ENCODE data around the gene GBX2. TPM values are rescaled to one million over a fixed set of nuclear protein-coding genes. Genes with fewer than 3 reads are reported as not detected.

The GBX2 gene
- total RNA-seq, 4 donors from 2014 or later, result not detected

- no peak overlapping the region for H3K27ac ChIP-seq
- no peak overlapping the region for H3K4me3 ChIP-seq
- intact Hi-C loops (cut with DNase I), result no loop called here
- H3K36me3 ChIP-seq, result no peaks in the 10 kb centered on the region
- H3K4me1 ChIP-seq, result no peaks in the 10 kb centered on the region
- no peaks in the 10 kb centered on the region for H3K9me3 ChIP-seq
- no peak for DNase-seq
- H3K27me3 ChIP-seq, result peaks cover 0 to 2% (median 0%) of the 10 kb centered on the region in 4 donors
- no peak for TF ChIP-seq POLR2A (IDR thresholded peaks at IDR 0.05)
- WGBS, 2 donors, result 57 to 83% methylated on average over 2 to 4 of the region's 7 CpGs
Observed at GRCh38 chr2:236196366-236196765, 28.2 kb upstream of the GBX2 start.

GRCh38 chr2:236195726-236196125 lies 27.5 kb upstream of the GBX2 start:
- no peak for DNase-seq
- TF ChIP-seq CTCF (IDR thresholded peaks at IDR 0.05), result no peak
- no peak for TF ChIP-seq POLR2A (IDR thresholded peaks at IDR 0.05)
- intact Hi-C loops (cut with DNase I), result no loop called here
- Histone ChIP-seq H3K27ac (no peak overlapping the region), H3K27me3 (peaks cover 0 to 8% (median 0%) of the 10 kb centered on the region in 4 donors), H3K4me3 (no peak overlapping the region), H3K9me3 (no peaks in the 10 kb centered on the region), H3K36me3 (no peaks in the 10 kb centered on the region), H3K4me1 (no peaks in the 10 kb centered on the region)
- 65 to 66% methylated on average over 7 to 11 of the region's 12 CpGs for WGBS, 2 donors

GRCh38 chr2:236194786-236195185 lies 26.6 kb upstream of the GBX2 start:
- DNase-seq, result no peak
- H3K36me3 ChIP-seq, result no peaks in the 10 kb centered on the region
- H3K9me3 ChIP-seq, result no peaks in the 10 kb centered on the region
- peaks cover 0 to 8% (median 0%) of the 10 kb centered on the region in 4 donors for H3K27me3 ChIP-seq
- WGBS, 2 donors, result 68 to 76% methylated on average over 11 to 12 of the region's 12 CpGs
- TF ChIP-seq CTCF (IDR thresholded peaks at IDR 0.05) (no peak), POLR2A (IDR thresholded peaks at IDR 0.05) (no peak)
- H3K4me3 ChIP-seq, result no peak overlapping the region
- intact Hi-C loops (cut with DNase I), result no loop called here
- no peaks in the 10 kb centered on the region for H3K4me1 ChIP-seq
- H3K27ac ChIP-seq, result no peak overlapping the region

GRCh38 chr2:236193026-236193425 lies 24.8 kb upstream of the GBX2 start:
- WGBS, 2 donors, result 86 to 93% methylated on average over 2 to 6 of the region's 10 CpGs
- no peak overlapping the region for H3K27ac ChIP-seq
- intact Hi-C loops (cut with DNase I), result no loop called here
- no peaks in the 10 kb centered on the region for H3K9me3 ChIP-seq
- no peak for TF ChIP-seq POLR2A (IDR thresholded peaks at IDR 0.05)
- no peak for TF ChIP-seq CTCF (IDR thresholded peaks at IDR 0.05)
- H3K4me1 ChIP-seq, result no peaks in the 10 kb centered on the region
- H3K27me3 ChIP-seq, result peaks cover 0 to 9% (median 0%) of the 10 kb centered on the region in 4 donors
- H3K36me3 ChIP-seq, result no peaks in the 10 kb centered on the region
- DNase-seq, result no peak
- no peak overlapping the region for H3K4me3 ChIP-seq

- no peaks in the 10 kb centered on the region for H3K36me3 ChIP-seq
- intact Hi-C loops (cut with DNase I), result no loop called here
- H3K27ac ChIP-seq, result no peak overlapping the region
- H3K4me3 ChIP-seq, result no peak overlapping the region
- DNase-seq, result no peak
- no peaks in the 10 kb centered on the region for H3K9me3 ChIP-seq
- TF ChIP-seq CTCF (IDR thresholded peaks at IDR 0.05) (no peak), POLR2A (IDR thresholded peaks at IDR 0.05) (no peak)
- WGBS, 2 donors, result 79 to 81% methylated on average over 2 of the region's 2 CpGs
- H3K27me3 ChIP-seq, result peaks cover 0 to 16% (median 0%) of the 10 kb centered on the region in 4 donors
- no peaks in the 10 kb centered on the region for H3K4me1 ChIP-seq
Observed at GRCh38 chr2:236190674-236191073, 22.5 kb upstream of the GBX2 start.

- no peaks in the 10 kb centered on the region for H3K36me3 ChIP-seq
- intact Hi-C loops (cut with DNase I), result loop anchor here (5.0 kb wide), 1 partner anchor 407 kb away; no protein-coding TSS in a partner anchor
- H3K4me3 ChIP-seq, result no peak overlapping the region
- no peak for TF ChIP-seq CTCF (IDR thresholded peaks at IDR 0.05)
- no peak for TF ChIP-seq POLR2A (IDR thresholded peaks at IDR 0.05)
- 88 to 92% methylated on average over 2 to 4 of the region's 4 CpGs for WGBS, 2 donors
- H3K27ac ChIP-seq, result no peak overlapping the region
- H3K27me3 ChIP-seq, result peaks cover under 1 to 60% (median 6%) of the 10 kb centered on the region in 4 donors
- H3K4me1 ChIP-seq, result peaks cover 0 to 1% (median 0%) of the 10 kb centered on the region in 3 donors
- DNase-seq, result no peak
- peaks cover 0 to 8% (median 0%) of the 10 kb centered on the region in 3 donors for H3K9me3 ChIP-seq
Observed at GRCh38 chr2:236184701-236185100, 16.5 kb upstream of the GBX2 start.

All from esophagus squamous epithelium (tissue), 5 donors.